ENCODE measurements around the gene CDKAL1.
A peak's percentile ranks its signal among the peaks of the same experiment; 100 is the strongest.

Gene CDKAL1

DNA sequence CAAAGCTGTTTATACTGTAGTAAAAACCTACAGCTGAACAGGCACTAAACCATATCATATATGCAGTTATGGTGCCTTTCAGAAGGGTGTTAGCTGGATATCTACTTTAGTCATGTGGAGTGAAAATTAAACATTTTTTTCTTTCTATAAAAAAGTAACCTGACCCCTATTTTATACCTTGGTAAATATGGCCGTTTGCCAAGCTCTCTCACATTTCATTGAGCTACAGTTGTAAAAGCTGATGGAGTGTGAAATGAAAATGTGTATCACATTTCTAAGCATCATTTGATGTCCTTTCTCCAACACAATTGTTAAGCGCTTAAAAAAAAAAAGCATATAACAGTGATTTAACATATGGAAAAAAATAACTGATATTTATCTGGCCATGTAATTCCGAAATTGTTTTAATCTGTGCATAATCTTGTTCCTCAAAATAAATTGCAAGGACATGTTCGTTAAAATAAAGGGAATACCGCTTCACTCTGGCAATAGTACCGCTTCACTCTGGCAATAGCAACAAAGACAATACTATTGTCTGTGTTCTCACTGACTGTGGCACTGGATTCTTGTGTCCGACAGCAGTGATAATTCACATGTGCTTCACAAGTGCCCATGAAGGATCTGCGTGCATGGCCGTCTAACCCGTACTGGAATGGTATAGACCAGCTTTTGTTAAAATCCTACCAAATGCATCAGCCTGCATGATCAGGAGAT, 667.5 kb downstream of the CDKAL1 start:
- no peak for DNase-seq (ENCODE audit: low spot score)
- TF ChIP-seq, protein P1, sequence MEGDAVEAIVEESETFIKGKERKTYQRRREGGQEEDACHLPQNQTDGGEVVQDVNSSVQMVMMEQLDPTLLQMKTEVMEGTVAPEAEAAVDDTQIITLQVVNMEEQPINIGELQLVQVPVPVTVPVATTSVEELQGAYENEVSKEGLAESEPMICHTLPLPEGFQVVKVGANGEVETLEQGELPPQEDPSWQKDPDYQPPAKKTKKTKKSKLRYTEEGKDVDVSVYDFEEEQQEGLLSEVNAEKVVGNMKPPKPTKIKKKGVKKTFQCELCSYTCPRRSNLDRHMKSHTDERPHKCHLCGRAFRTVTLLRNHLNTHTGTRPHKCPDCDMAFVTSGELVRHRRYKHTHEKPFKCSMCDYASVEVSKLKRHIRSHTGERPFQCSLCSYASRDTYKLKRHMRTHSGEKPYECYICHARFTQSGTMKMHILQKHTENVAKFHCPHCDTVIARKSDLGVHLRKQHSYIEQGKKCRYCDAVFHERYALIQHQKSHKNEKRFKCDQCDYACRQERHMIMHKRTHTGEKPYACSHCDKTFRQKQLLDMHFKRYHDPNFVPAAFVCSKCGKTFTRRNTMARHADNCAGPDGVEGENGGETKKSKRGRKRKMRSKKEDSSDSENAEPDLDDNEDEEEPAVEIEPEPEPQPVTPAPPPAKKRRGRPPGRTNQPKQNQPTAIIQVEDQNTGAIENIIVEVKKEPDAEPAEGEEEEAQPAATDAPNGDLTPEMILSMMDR (IDR thresholded peaks at IDR 0.05; ENCODE audit: extremely low read depth, insufficient read depth, missing control alignments): no peak
- in situ Hi-C loops (cut with MboI; ENCODE audit: low pct_unique_long_range_greater_than_20kb, low sequenced_read_pairs, unreplicated experiment): no loop called here

- in situ Hi-C loops (cut with MboI; ENCODE audit: low pct_unique_long_range_greater_than_20kb, low sequenced_read_pairs, unreplicated experiment): no loop called here
- no peak for DNase-seq (ENCODE audit: low spot score)
- TF ChIP-seq, protein P1 (IDR thresholded peaks at IDR 0.05; ENCODE audit: extremely low read depth, insufficient read depth, missing control alignments): no peak
Observed at GRCh38 chr6:21202521-21202920, 668.3 kb downstream of the CDKAL1 start.

DNA sequence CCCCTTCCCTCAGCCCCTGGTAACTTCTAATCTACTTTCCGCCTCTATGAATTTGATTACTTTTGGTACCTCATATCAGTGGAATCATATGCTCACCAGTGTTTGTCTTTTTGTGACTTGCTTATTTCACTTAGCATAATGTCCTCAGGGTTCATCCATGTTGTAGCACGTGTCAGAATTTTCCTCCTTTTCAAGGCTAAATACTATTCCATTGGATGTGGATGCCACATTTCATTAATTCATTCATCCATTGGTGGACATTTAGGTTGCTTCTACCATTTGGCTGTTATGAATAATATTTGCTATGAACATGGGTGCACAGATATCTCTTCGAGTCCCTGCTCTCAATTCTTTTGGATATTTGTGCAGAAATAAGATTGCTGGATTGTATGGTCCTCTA, 670.7 kb downstream of the CDKAL1 start:
- DNase-seq (ENCODE audit: low spot score): no peak

DNA sequence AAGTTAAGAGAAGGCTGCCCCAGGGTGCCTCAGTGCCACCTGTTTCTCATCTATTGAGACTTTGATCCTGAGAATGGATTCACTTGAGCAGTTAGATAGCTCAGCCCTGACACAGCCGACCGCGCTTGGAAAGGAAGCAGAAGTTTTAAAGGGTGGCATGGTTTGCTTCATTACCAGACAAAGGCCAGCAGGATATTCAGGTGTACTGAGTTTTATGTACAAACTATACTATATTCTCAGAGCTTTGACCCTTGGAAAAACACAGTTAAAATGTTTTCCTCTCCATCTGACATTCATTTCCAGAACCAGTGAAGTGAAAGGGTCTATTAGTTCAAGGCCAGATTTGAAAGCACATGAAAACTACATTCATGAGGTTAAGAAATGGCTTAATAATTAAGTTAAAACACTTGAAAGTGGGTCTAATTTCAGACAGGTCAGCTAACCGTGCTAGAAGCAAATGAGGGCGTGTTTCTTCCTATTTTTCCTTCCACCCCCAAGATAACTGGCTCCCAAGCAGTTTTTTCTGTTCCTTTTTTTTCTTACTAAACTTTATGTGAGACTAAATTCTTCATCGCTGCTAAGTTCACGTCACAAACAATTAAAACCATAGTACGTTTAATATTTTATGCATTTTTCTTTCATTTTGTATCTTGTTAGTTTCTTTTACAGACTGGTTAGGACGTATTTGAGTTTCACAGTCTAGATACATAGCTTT, 674.0 kb downstream of the CDKAL1 start:
- no peak for DNase-seq (ENCODE audit: low spot score)
- TF ChIP-seq, protein P1 (IDR thresholded peaks at IDR 0.05; ENCODE audit: extremely low read depth, insufficient read depth, missing control alignments): no peak
- in situ Hi-C loops (cut with MboI; ENCODE audit: low pct_unique_long_range_greater_than_20kb, low sequenced_read_pairs, unreplicated experiment): no loop called here

More for the DNA sequence above, 670.7 kb downstream of the CDKAL1 start:
- in situ Hi-C loops (cut with MboI; ENCODE audit: low pct_unique_long_range_greater_than_20kb, low sequenced_read_pairs, unreplicated experiment): no loop called here
- TF ChIP-seq, protein P1 (IDR thresholded peaks at IDR 0.05; ENCODE audit: extremely low read depth, insufficient read depth, missing control alignments): no peak

DNA sequence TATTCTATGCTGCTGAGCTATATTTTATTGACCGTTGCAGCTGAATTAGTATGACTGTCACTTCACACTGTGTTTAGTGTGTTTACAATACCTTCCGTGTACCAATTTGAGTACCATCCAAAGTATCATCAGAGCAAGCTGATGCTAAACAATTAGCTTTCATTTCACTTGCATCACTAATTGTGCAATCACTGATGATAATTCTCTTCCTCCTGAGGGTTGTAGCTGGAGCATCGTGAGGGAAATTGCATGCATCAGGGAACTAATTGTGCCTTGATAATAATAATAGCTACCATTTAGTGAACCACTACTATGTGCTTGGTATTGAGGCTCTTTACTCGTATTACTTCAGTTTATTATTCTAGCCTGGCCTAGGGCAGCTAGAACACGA, 674.5 kb downstream of the CDKAL1 start:
- no peak for DNase-seq (ENCODE audit: low spot score)
- TF ChIP-seq, protein P1 (IDR thresholded peaks at IDR 0.05; ENCODE audit: extremely low read depth, insufficient read depth, missing control alignments): no peak
- in situ Hi-C loops (cut with MboI; ENCODE audit: low pct_unique_long_range_greater_than_20kb, low sequenced_read_pairs, unreplicated experiment): no loop called here

DNA sequence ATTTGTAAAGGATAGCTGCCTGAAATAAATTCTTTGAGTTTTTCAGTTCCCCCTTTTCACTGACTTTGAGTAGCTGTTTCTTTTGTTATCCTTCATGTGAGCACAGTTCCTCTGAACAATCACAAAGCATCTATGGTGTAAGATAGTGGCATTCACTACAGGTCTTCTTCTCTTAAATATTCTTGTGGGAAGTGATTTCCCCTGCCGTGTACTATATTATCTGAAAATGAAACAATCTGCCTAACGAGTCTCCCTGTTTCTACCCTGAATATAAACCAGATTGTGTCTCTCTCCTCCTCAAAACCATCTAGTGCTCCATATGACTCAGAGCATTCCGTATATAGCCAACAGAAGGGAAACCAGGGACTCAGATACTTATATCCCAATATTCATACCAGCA, 679.2 kb downstream of the CDKAL1 start:
- DNase-seq (ENCODE audit: low spot score): peak; percentile 61
- in situ Hi-C loops (cut with MboI; ENCODE audit: low pct_unique_long_range_greater_than_20kb, low sequenced_read_pairs, unreplicated experiment): no loop called here
- TF ChIP-seq, protein P1 (IDR thresholded peaks at IDR 0.05; ENCODE audit: extremely low read depth, insufficient read depth, missing control alignments): no peak
